Measurements from ENCODE around the gene TMEM147.

DNA sequence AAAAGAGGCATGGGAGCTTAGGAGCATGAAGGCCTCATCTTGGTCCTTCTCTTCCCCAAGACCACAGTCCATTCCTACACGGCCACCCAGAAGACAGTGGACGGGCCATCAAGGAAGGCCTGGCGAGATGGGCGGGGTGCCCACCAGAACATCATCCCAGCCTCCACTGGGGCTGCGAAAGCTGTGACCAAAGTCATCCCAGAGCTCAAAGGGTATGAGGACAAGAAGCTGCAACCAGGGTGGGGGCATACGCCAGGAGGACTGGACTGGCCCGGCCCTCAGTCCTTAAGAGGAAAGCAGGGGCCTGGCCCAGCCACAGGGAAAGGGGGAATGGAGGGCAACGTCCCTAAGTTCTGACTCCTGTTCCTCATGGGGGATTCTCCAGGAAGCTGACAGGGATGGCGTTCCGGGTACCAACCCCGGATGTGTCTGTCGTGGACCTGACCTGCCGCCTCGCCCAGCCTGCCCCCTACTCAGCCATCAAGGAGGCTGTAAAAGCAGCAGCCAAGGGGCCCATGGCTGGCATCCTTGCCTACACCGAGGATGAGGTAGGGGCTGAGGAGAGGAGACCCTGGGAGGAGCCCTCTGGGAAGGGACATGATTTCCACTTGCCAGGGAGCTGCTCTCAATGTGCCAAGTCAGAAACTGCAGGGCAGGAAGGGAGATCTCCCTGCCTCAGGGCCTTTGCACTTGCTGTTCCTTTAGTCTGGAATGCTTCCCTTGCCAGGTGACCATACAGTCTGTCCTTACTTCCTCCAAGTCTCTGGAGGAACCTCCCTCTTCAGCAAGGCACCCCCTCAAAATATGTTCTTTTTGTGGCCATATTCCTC is 1.9 kb upstream of the TMEM147 start:
- TF ChIP-seq POLR2A (IDR thresholded peaks at IDR 0.05; ENCODE audit: low read length) (no peak), GATA1 (IDR thresholded peaks at IDR 0.05; ENCODE audit: low read depth, low read length) (no peak)
